ENCODE data around the gene NUDC.
A peak's percentile ranks its signal among the peaks of the same experiment; 100 is the strongest.
"Not testable (repeated sequence)": the region's sequence is repeated elsewhere in the genome, so short reads cannot be mapped to it uniquely, and the experiment has no call there.

The NUDC gene

GRCh38 chr1:26984291-26984690, 62.7 kb downstream of the NUDC start:
- no peaks in the 10 kb centered on the region for H3K36me3 Mint-ChIP-seq
- no peak overlapping the region for H3K27ac Mint-ChIP-seq
- no peaks in the 10 kb centered on the region for H3K4me1 Mint-ChIP-seq
- H3K4me3 Mint-ChIP-seq: no peak overlapping the region
- DNase-seq (ENCODE audit: low spot score in 2 of 2): no peak
- H3K9me3 Mint-ChIP-seq: no peaks in the 10 kb centered on the region
- ATAC-seq: no peak

DNA sequence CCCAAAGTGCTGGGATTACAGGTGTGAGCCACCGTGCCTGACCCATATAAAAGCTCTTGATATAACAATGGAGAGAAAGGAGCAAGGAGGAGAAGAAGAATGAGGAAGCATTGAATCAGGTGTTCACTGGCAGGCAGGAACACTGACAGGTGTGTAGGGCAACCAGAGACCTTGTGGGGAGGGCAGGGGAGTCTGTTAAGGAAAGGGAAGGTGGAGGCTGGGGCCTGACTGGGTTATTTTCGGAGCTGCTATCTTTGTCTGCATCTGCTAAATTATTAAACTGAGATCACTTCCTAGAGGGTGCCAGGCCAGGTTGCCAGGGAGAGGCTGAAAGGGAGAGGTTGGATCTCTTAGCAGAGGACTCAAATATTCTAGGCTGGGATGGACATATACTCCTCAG, 65.1 kb downstream of the NUDC start:
- no peaks in the 10 kb centered on the region for H3K36me3 Mint-ChIP-seq
- DNase-seq (ENCODE audit: low spot score in 2 of 2) (no peak), ATAC-seq (no peak)
- no peak overlapping the region for H3K27ac Mint-ChIP-seq
- H3K4me3 Mint-ChIP-seq: no peak overlapping the region
- H3K4me1 Mint-ChIP-seq: peaks cover 7% of the 10 kb centered on the region
- no peaks in the 10 kb centered on the region for H3K9me3 Mint-ChIP-seq

DNA sequence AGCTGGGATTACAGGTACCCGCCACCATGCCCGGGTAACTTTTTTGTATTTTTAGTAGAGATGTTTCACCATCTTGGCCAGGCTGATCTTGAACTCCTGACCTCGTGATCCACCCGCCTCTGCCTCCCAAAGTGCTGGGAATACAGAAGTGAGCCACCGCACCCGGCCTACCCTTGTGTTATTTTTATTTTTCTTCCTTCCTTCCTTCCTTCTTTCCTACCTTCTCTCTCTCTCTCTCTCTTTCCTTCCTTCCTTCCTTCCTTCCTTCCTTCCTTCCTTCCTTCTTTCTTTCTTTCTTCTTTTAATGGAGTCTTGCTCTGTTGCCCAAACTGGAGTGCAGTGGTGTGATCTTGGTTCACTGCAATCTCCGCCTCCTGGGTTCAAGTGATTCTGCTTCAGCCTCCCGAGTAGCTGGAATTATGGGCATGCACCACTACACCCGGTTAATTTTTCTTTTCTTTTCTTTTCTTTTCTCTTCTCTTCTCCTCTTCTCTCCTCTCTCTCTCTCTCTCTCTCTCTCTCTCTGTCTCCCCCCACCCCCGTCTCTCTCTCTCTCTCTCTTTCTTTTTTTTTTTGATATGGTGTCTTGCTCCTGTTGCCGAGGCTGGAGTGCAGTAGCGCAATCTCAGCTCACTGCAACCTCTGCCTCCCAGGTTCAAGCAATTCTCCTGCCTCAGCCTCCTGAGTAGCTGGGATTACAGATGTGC, 68.0 kb downstream of the NUDC start:
- not testable (repeated sequence) for H3K36me3 Mint-ChIP-seq; ATAC-seq; H3K27ac Mint-ChIP-seq; H3K4me3 Mint-ChIP-seq; H3K9me3 Mint-ChIP-seq; DNase-seq (ENCODE audit: low spot score in 2 of 2)
- peaks cover 16% of the 10 kb centered on the region for H3K4me1 Mint-ChIP-seq

DNA sequence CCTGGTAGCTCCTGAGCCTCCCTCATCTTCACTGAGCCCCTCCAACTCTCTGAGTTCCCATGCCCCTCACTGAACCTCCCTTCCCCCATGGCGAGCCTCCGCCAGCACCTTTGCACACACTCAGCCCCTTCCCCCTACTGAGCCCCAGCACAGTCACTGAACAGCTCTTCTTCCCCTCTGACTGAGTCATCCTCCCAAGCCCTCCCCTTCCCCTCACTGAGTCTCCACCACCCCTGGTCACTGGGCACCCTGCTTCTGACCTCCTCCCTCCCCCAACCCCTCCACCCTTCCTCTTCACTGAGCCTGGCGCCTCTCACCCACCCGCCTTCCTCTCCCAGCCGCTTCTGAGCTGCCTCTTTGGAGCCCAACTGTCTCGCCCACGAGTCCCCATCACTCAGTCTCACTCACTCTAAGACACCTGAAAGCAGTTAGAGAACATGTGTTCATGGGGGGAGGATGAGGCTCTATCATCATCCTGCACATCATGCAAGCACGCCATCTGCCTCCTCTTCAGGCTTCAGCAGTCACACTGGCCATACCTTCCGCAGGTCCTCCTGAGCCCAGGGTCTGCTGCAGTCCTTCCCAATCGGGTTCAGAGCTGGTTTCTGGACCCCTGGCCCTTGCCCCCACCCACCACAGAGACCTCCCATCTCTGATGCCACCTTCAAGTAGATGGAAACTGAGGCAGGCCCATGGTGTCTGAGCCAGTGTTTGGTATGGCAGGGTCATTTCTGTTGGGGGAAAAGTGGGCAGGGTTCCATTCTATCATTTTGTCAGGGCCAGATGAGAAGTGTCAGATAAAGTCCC, 70.0 kb downstream of the NUDC start:
- H3K4me3 Mint-ChIP-seq: no peak overlapping the region
- ATAC-seq (peak; percentile 51), DNase-seq (ENCODE audit: low spot score in 2 of 2) (no peak)
- no peaks in the 10 kb centered on the region for H3K36me3 Mint-ChIP-seq
- H3K27ac Mint-ChIP-seq: no peak overlapping the region
- H3K9me3 Mint-ChIP-seq: no peaks in the 10 kb centered on the region
- peaks cover 16% of the 10 kb centered on the region for H3K4me1 Mint-ChIP-seq

DNA sequence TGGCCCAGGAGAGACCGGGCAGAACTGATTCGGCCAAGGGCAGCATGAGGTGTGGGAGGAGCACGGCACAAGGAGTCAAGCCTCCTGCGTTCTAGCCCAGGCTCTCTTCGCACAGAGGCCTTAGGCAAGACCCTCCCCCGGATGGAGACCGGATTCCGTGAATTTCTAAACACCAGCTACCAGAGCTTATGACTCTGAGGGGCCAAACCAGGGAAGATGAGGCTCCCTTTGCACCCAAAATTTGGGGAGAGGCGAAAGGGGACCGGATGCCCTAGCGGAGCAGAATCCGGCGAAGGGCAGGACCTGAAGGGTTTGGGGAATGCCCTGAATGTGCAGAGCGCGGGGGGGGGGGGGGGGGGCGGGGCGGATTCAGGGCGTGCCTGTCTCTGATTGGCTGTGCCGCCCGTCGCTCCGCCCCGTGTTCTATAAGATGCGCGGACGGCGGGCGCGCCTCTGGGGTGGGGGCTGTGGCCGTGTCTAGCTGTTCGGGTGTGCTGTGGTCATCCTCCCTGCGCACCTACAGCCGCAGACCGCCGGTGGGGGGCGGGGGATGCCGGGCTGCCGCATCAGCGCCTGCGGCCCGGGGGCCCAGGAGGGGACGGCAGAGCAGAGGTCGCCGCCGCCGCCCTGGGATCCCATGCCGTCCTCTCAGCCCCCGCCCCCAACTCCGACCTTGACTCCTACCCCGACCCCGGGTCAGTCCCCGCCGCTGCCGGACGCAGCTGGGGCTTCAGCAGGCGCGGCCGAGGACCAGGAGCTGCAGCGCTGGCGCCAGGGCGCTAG, 71.9 kb downstream of the NUDC start, which contains the start of gene TRNP1:
Gene TRNP1 (plus strand): TSS at position 456 of the 783 bp plus-strand sequence. CDS start 95 bp downstream, at position 551.
- no peaks in the 10 kb centered on the region for H3K36me3 Mint-ChIP-seq
- no peak within 1 kb of the TSS for H3K27ac Mint-ChIP-seq
- peak; percentile 73 for ATAC-seq
- peak; percentile 55 to 83 for DNase-seq (ENCODE audit: low spot score in 2 of 2)
- peak within 1 kb of the TSS; percentile 76 for H3K4me3 Mint-ChIP-seq
- H3K4me1 Mint-ChIP-seq: peaks cover 24% of the 10 kb centered on the region
- H3K9me3 Mint-ChIP-seq: no peaks in the 10 kb centered on the region

- Mint-ChIP-seq H3K36me3 (no peaks in the 10 kb centered on the region), H3K27ac (no peak overlapping the region), H3K9me3 (no peaks in the 10 kb centered on the region), H3K4me1 (peaks cover 24% of the 10 kb centered on the region), H3K4me3 (peak overlapping the region; percentile 76)
- DNase-seq (ENCODE audit: low spot score in 2 of 2) (no peak), ATAC-seq (peak; percentile 55)
Observed at GRCh38 chr1:26994020-26994786, 72.7 kb downstream of the NUDC start.

DNA sequence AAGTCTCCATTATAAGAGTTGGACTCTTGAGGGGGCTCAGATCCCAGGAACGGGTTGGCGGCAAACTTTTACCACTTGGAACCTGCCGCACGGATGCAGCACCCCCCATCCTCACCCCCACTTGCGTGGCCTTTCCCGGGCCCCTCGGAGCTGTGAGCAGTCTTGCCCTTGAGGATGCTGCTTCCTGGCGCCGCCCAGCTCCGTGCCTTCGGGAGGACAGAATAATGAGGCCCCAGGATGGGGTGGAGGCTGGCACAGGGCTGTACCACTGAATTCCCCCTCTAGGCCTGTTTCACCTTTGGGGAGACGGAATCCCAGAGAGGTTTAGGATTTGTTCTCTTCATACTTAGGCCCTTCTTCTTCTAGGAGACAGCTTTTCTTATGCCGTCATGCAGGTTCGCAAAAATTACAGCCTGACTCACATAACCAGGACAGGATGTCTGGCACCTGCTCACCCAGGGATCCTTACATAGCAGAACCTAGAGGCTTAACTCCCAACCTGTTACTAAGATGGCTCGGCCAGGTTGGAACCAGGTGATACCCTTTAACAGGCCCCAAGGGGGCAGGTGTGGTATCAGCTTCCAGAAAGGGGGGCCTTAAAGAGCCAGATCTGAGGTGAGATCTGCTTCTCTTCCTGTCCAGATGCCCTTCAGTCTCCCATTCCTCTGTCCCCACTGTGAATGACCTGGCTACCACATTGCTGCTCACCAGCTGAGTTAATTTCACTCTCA, 73.4 kb downstream of the NUDC start:
- peak overlapping the region; percentile 49 for H3K4me3 Mint-ChIP-seq
- ATAC-seq: no peak
- no peaks in the 10 kb centered on the region for H3K9me3 Mint-ChIP-seq
- DNase-seq (ENCODE audit: low spot score in 2 of 2): no peak
- peaks cover 24% of the 10 kb centered on the region for H3K4me1 Mint-ChIP-seq
- H3K27ac Mint-ChIP-seq: no peak overlapping the region
- no peaks in the 10 kb centered on the region for H3K36me3 Mint-ChIP-seq

- no peak overlapping the region for H3K4me3 Mint-ChIP-seq
- H3K27ac Mint-ChIP-seq: no peak overlapping the region
Observed at GRCh38 chr1:26996024-26996423, 74.5 kb downstream of the NUDC start.

More at GRCh38 chr1:26996024-26996423, 74.5 kb downstream of the NUDC start:
- no peak for ATAC-seq
- Mint-ChIP-seq H3K36me3 (no peaks in the 10 kb centered on the region), H3K4me1 (peaks cover 23% of the 10 kb centered on the region), H3K9me3 (no peaks in the 10 kb centered on the region)
- no peak for DNase-seq (ENCODE audit: low spot score in 2 of 2)
